ENCODE measurements around the gene FZD1.
A peak's percentile ranks its signal among the peaks of the same experiment; 100 is the strongest.

FZD1 gene

GRCh38 chr7:91265693-91266066, 1.4 kb downstream of the FZD1 start:
- no peak for DNase-seq

DNA sequence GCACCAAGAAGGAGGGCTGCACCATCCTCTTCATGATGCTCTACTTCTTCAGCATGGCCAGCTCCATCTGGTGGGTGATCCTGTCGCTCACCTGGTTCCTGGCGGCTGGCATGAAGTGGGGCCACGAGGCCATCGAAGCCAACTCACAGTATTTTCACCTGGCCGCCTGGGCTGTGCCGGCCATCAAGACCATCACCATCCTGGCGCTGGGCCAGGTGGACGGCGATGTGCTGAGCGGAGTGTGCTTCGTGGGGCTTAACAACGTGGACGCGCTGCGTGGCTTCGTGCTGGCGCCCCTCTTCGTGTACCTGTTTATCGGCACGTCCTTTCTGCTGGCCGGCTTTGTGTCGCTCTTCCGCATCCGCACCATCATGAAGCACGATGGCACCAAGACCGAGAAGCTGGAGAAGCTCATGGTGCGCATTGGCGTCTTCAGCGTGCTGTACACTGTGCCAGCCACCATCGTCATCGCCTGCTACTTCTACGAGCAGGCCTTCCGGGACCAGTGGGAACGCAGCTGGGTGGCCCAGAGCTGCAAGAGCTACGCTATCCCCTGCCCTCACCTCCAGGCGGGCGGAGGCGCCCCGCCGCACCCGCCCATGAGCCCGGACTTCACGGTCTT, 1.9 kb downstream of the FZD1 start:
- DNase-seq = no peak

GRCh38 chr7:91266689-91267090, 2.5 kb downstream of the FZD1 start:
- no peak for DNase-seq

DNA sequence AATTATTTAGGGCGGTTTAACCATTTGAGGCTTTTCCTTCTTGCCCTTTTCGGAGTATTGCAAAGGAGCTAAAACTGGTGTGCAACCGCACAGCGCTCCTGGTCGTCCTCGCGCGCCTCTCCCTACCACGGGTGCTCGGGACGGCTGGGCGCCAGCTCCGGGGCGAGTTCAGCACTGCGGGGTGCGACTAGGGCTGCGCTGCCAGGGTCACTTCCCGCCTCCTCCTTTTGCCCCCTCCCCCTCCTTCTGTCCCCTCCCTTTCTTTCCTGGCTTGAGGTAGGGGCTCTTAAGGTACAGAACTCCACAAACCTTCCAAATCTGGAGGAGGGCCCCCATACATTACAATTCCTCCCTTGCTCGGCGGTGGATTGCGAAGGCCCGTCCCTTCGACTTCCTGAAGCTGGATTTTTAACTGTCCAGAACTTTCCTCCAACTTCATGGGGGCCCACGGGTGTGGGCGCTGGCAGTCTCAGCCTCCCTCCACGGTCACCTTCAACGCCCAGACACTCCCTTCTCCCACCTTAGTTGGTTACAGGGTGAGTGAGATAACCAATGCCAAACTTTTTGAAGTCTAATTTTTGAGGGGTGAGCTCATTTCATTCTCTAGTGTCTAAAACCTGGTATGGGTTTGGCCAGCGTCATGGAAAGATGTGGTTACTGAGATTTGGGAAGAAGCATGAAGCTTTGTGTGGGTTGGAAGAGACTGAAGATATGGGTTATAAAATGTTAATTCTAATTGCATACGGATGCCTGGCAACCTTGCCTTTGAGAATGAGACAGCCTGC, 3.1 kb downstream of the FZD1 start:
- DNase-seq = no peak

- no peak for DNase-seq
These were observed 6.1 kb downstream of the FZD1 start for GRCh38 chr7:91270372-91270771.

DNA sequence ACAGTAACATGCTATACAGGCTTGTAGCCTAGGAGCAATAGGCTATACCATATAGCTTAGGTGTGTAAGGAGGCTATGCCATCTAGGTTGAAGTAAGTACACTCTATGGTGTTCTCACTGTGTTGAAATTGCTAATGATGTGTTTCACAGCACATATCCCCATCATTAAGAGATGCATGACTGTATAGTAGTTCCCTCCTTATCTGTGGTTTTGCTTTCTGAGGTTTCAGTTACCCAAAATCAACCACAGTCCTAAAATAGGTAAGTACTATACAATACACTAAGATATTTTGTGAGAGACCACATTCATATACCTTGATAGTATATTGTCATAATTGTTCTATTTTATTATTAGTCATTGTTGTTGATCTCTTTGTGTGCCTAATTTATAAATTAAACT, 12.7 kb downstream of the FZD1 start:
- DNase-seq = no peak

GRCh38 chr7:91280185-91280584, 16.0 kb downstream of the FZD1 start:
- DNase-seq = peak; percentile 46

GRCh38 chr7:91280604-91281003, 16.4 kb downstream of the FZD1 start:
- DNase-seq = no peak

DNA sequence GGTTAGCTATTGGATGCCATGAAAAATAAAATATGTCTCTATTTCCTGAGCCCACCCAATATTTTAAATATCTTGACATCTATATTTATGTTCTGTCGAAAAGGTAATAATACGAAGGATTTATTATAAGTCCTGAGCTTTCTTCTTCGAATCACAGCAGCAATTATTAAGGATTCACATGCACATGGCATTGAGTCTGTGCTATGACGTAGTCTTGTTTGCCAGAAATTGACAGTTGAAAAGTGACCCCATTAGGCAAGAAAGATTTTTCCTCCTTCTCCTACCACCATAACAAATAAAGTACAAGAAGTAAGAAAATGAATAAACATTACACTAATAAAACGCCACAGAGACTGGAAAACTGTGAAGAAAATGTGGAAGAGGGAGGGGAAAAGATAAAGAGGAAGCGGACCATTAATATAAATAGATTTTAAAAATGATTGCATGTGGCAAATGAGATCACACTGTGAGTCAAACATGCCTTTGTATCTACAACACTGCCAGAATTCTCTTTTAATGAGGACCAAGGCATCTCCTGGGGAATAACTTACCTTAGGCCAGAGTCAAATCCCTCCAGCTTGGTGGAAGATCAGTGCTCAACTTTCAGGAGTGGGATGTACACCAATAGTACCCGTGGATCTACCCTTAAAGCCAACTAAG, 21.6 kb downstream of the FZD1 start:
- DNase-seq = no peak

DNA sequence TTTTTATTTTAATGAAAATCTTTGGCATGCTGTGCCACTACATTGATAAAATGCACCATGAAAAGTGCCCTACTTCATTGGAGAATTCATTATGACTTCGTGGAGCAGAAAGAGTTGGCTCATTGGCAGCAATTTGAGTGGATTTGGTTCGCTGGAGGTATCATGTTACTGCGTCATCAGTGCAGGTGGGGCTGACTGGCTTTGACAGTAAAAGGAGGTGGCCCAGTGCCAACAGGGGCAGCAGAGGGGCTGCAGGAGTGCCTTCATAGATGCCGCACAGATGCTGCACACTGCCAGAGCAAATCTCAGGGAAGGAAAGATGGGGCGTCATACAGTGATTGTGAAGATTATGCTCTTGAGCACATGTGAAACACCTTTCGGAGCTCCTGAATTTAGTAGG, 22.2 kb downstream of the FZD1 start:
- peak; percentile 97 for DNase-seq

GRCh38 chr7:91287371-91288084, 23.3 kb downstream of the FZD1 start:
- no peak for DNase-seq

DNA sequence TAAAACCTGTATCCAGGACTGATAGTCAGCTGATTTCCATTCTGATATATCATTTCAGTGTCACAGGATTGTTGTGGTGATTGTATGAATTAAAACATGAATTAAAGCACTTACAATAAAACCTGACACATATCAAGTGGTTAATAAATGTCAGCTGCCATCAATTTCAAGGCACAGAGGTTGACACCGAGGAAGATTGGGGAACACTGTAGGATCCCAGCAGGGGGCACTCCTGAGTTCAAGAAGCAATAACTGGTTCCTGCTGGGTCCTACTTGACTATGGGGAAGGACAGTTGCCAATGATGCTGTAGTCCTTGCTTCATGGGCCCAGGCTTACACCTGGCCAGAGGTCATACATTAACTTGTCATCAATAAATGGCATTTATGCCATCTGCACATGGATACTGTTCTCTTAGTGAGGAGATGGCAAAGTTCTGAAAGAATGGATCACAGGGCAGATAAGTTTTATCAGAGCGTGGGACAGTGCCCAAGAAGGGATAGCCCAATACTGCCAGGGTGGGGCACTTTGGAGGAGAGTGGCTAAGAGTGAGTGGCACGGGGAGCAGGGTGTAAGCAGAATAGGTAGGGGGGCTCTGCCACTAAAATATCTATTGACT, 24.1 kb downstream of the FZD1 start:
- no peak for DNase-seq

DNA sequence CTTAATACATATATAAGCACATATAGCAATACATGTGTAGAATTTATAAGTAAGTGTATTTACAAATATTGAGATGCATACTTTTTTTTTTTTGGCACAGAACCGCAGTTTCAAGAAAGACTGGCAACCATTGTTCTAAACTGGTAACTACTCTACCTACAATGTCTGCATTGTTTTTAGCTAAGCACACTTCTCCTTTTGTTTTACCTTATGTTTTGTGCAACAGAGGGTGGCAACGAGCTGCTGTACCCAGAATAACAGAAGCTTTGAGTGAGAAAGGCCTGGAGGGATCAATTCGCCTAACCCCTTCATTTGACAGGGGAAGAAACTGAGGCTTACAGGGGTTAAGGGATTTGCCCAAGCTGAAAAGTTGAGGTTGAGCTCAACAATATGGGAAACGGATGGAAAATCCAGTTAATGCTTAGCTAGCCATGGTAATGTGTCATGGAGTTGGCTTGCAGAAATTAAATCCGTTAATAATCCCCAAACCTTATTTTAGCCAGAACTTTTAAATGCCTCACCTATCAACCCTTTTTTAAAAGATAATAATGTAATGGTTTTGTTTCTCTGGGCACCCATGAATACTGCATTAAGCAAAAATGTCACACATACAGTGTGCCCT, 25.5 kb downstream of the FZD1 start:
- DNase-seq = no peak

GRCh38 chr7:91291302-91291701, 27.1 kb downstream of the FZD1 start:
- DNase-seq = no peak

DNA sequence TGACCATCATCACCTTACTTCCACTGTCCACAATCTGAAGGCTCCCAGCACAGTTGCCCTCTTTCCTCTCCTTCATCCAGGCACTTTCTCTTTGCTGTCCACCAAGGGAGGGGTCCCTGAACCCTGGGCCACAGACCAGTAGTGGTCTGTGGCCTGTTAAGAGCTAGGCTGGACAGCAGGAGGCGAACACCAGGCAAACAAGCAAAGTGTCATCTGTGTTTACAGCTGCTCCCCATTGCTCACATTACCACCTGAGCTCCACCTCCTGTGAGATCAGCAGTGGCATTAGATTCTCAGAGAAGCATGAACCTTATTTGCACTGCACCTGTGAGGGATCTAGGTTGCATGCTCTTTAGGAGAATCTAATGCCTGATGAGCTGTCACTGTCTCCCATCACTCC, 27.7 kb downstream of the FZD1 start:
- DNase-seq = no peak

GRCh38 chr7:91292506-91292905, 28.3 kb downstream of the FZD1 start:
- no peak for DNase-seq

- no peak for DNase-seq
These were observed 28.9 kb downstream of the FZD1 start for GRCh38 chr7:91293136-91293535.

GRCh38 chr7:91293840-91294239, 29.6 kb downstream of the FZD1 start:
- DNase-seq = no peak

- DNase-seq = peak; percentile 87
These were observed 30.5 kb downstream of the FZD1 start for GRCh38 chr7:91294639-91295220.

GRCh38 chr7:91295576-91295975, 31.3 kb downstream of the FZD1 start:
- no peak for DNase-seq

GRCh38 chr7:91297939-91298338, 33.7 kb downstream of the FZD1 start:
- DNase-seq = no peak

Measured in NCI-H2171 (cell line).